GM10266 (cell line): ENCODE data around the gene QSOX1.

ENCODE experiments used
- DNase-seq: peaks from one replicate; pipeline ENCODE4 v3.0.0; 2012; ENCODE audit errors: extremely low spot score
- TF ChIP-seq, protein P1 (sequence below): IDR thresholded peaks from 2 replicates; pipeline ENCODE4 v1.5.1; 2012; ENCODE audit warnings: mild to moderate bottlenecking, low read depth; ENCODE audit not compliant: control insufficient read depth, insufficient read depth; ENCODE audit errors: missing control alignments

Gene QSOX1

DNA sequence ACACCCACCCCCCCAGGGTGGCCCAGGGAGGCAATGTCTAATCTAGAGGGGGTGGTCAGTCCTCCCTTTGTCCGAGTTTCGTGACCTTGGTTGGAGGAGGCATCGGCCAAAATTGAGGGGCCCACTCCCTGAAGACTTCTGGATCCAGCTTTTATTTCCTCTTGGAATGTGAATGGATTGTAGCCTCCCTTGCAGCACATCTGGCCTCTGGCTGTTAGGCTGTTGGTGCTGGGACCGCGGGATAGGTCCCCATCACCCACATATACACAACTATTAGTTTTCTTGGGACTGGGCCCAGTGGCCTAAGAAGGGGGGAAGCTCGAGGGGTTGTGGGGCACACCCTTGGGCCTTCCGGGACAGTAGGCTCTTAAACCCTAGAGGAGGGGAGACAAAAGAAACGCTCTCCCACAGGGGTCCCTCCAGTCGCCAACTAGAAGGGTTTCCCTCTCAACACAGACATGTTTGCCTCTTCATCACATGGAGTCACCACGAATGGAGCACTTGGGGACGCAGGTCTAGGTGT, 77.9 kb downstream of the QSOX1 start:
- DNase-seq, result no peak
- TF ChIP-seq, protein P1, sequence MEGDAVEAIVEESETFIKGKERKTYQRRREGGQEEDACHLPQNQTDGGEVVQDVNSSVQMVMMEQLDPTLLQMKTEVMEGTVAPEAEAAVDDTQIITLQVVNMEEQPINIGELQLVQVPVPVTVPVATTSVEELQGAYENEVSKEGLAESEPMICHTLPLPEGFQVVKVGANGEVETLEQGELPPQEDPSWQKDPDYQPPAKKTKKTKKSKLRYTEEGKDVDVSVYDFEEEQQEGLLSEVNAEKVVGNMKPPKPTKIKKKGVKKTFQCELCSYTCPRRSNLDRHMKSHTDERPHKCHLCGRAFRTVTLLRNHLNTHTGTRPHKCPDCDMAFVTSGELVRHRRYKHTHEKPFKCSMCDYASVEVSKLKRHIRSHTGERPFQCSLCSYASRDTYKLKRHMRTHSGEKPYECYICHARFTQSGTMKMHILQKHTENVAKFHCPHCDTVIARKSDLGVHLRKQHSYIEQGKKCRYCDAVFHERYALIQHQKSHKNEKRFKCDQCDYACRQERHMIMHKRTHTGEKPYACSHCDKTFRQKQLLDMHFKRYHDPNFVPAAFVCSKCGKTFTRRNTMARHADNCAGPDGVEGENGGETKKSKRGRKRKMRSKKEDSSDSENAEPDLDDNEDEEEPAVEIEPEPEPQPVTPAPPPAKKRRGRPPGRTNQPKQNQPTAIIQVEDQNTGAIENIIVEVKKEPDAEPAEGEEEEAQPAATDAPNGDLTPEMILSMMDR, result no peak

DNA sequence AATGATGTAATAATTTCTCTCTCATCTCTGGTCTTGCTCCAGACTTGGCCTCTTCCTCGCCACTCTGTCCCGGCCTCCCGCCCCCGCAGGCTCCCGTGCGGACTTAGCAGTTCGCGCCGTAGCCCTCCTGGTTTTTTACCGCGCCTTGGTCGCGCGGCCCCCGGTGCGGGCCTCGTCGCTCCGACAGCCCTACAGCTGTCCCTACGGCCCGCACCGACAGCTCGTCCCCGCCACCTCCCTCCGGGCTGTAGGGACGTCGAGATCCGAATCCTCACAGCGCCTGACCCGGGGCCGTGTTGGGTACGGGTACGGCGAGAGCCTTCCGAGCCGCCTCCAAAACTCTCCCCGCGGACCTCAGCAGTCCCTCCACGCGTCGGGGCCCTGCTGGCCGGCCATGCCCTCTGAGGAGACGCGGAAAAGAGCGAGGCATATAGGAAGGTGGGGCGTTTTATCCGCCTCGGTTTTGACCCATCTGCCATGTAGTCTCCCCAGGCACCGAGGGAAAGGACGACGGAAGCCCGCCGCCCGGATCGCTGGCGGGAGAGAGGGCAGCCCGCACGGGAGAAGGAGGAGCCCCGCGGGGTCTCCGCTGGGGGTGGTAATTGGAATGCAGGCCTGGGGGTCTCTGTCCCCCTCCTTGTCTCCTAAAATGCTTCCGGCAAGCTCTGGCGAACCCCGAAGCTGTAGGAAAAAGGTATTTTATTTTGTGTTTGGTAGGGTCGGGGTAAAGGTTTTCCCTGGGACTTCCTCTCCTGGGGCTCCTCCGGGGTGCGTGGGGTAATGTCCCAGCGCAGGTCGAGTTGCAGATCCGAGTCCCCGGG, 78.7 kb downstream of the QSOX1 start:
- TF ChIP-seq, protein P1, result no peak
- DNase-seq, result no peak

DNA sequence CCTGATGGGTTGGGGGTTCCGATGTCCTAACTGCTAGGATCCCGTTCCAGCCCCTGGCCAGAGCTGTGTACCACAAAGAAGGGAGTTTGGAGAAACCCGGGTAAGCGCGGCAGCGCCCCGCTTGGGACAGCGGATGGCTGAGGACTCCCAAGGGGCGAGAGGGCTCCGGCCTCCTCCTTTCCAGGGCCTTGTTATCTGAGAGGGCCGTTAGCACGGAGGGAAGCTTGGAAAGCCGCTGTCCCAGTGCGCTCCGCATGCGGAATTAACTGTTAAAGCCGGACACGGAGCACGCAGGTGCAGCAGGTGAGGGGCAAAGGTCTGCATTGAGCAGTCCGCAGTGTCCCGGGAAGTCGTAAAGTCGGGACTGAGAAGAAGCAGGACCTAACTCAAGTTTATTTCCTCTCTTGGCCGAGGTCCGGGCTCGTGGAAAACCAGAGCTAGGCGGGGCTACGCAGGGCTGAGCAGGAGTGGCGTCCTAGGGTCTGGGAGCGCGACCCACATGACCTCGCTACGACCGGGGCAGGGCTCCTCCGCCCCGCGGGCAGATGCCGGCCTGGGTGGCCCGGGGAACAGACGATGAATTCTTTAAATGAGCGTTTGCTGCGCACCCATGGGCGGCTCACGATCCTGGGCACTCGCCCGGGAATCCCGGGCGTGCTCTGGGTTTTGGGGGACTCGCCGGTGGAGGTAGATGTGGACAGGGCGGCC, 79.9 kb downstream of the QSOX1 start:
- no peak for DNase-seq
- TF ChIP-seq, protein P1, result no peak

DNA sequence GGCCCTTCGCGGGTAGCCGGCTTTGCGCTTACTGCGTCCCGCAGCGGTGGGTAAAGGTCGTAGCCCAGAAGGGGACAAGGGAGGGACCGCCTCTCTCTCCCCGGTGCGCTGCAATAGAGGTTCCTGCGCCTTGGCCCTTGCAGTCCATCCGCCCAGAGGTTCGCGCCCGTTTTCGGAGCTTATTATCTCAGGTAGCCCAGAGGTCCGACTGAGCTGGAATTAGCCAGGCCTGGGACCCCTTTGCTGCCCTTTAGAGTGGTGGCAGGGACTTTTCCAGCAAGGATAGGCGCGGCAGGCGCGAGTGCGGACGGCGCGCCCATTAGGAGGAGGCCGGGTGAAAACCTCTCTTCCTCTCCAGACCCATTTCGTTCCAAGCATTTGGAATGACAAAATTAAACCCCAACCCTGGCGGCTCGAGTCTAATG, 80.4 kb downstream of the QSOX1 start:
- TF ChIP-seq, protein P1, result no peak
- no peak for DNase-seq

DNA sequence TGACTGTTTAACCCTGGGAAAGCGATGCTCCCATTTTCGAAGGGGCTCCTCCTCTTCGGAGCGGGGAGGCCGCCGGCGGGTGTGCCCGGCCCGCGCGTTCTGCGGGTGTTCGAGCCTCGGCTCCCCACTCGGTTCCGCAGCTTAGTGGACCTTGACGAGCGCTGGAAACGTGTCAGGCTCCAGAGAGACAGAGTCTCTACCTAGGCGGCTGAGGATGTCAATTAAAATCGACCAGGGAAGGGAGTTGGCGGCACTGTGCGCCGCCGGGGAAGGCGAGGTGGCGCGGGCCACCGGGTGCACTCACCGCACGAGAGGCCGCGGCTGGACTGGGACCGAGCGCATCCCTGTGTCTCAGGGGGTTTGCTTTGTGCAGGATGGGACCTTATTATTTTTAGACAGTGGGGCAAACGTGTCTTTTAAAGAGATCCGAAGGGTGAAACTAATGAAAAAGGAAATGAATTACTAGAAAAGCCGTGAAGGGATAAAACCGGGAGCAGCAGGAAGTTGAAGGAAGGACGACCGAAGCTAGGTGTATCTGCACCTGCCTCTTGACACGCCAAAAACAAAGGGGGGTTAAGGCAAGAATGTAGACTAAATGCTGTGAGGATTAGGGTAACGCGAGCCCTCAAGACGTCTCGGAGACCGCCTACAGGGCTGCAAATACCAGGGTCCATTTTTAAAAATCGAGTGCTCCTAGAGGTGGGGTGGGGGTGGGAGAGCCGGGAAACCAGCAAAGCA, 81.0 kb downstream of the QSOX1 start:
- TF ChIP-seq, protein P1, result no peak
- DNase-seq, result no peak

DNA sequence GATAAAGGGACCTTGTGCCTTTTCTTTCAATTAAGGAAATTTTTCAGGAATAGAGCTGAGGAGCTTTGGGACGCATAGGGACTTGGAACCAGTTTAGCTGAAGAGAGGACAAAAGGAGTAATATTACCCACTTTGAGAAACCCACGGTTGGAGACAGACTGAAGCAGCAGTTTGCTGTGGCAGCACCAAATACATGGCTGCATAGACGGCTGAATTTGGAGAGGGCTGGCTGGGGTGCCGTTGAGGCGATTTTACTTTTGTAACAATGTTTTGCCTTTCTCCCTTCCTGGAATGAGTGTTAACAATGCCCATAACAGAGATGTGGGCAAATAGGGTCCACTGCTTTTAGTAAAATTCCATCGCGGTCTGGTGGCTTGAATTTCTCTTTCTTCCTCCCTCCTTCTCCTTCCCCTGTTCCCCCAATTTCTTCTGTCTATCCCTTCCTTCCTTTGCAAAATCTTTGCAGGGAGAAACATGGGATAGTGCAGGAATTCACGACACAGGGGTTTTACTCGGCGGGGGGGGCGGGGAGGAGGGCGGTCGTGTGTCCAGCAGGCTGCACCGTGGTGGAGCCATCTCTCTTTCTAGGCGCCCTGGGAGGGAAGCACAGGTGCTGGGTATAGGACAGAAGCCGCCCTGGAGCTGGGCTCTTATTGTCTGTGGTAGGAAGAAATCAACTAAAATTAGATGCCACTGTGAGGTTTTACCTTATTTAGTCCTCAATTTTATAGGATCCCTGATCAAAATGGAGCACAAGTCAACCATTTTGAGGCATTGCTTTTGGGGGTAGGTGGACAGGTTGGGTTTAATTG, 82.2 kb downstream of the QSOX1 start:
- DNase-seq, result no peak
- TF ChIP-seq, protein P1, result no peak
